ENCODE results near the gene MAST4.

DNA sequence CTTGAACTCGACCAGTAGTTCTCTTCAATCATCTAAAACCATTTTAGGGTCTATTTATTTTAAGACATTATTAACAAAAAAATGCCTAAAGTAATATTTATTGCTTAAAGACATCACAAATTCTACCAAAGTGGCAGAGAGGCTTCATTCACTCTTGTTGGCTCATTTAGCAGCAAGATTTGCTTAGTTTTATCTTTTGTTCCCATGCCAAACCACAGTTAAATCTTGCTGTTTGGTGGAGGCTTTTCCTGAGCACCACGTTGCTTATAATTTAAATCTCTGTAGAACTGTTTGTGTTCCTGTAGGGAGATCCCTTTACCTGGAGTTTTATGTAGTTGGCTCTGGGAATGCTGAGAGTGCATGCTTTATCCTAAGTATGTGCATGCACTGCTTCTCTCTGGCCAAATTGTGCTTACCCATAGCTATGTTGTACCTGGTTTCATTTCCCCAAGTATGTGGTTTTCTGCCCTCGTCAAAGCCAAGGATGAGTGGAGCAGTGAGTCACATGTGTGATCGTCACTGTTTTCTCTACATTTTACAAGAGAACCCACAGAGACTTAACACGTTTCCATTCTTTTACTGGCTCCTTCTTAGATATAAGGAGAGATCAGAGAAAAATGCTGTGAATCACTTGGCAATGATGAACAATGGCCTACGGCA lies 42.1 kb upstream of the MAST4 start:
- TF ChIP-seq, protein P1, sequence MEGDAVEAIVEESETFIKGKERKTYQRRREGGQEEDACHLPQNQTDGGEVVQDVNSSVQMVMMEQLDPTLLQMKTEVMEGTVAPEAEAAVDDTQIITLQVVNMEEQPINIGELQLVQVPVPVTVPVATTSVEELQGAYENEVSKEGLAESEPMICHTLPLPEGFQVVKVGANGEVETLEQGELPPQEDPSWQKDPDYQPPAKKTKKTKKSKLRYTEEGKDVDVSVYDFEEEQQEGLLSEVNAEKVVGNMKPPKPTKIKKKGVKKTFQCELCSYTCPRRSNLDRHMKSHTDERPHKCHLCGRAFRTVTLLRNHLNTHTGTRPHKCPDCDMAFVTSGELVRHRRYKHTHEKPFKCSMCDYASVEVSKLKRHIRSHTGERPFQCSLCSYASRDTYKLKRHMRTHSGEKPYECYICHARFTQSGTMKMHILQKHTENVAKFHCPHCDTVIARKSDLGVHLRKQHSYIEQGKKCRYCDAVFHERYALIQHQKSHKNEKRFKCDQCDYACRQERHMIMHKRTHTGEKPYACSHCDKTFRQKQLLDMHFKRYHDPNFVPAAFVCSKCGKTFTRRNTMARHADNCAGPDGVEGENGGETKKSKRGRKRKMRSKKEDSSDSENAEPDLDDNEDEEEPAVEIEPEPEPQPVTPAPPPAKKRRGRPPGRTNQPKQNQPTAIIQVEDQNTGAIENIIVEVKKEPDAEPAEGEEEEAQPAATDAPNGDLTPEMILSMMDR (IDR thresholded peaks at IDR 0.05; ENCODE audit: low read depth, low read length, poor library complexity, severe bottlenecking) = no peak
- TF ChIP-seq EZH2phosphoT487 (IDR thresholded peaks at IDR 0.05; ENCODE audit: borderline replicate concordance, low read length) = no peak

Measured in DOHH2 (cell line).